OCI-LY1 (cell line): ENCODE data around the gene TNS3.
"Not testable (repeated sequence)": the region's sequence is repeated elsewhere in the genome, so short reads cannot be mapped to it uniquely, and the experiment has no call there.

Experiments
- EZH2 ChIP-seq: fragments of 200-600 bp; sonication (generic), shearing (Covaris generic); IDR thresholded peaks from 2 replicates; pipeline ENCODE4 v1.8.0; 2017; ENCODE audit warnings: borderline replicate concordance, mixed run types, mild to moderate bottlenecking, antibody characterized with exemption, low read length, moderate library complexity, mixed read lengths
- TF ChIP-seq, protein P1 (sequence below): fragments of 200-600 bp; sonication (generic), shearing (Covaris generic); IDR thresholded peaks from 2 replicates; pipeline ENCODE4 v1.5.1; 2017; ENCODE audit warnings: mild to moderate bottlenecking, antibody characterized with exemption, low read length, moderate library complexity, mixed read lengths

DNA sequence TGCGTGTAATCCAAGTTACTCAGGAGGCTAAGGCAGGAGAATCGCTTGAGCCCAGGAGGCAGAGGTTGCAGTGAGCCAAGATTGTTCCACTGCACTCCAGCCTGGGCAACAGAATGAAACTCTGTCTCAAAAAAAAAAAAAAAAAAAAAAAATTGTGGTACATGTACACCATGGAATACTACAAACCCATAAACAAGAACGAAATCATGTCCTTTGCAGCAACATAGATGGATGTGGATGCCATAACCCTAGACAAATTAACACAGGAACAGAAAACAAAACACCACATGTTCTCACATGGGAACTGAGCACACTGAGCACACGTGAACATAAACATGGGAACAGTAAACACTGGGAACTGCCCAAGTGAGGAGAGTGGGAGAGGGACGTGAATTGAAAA is 112.1 kb downstream of the TNS3 start:
- TF ChIP-seq, protein P1, sequence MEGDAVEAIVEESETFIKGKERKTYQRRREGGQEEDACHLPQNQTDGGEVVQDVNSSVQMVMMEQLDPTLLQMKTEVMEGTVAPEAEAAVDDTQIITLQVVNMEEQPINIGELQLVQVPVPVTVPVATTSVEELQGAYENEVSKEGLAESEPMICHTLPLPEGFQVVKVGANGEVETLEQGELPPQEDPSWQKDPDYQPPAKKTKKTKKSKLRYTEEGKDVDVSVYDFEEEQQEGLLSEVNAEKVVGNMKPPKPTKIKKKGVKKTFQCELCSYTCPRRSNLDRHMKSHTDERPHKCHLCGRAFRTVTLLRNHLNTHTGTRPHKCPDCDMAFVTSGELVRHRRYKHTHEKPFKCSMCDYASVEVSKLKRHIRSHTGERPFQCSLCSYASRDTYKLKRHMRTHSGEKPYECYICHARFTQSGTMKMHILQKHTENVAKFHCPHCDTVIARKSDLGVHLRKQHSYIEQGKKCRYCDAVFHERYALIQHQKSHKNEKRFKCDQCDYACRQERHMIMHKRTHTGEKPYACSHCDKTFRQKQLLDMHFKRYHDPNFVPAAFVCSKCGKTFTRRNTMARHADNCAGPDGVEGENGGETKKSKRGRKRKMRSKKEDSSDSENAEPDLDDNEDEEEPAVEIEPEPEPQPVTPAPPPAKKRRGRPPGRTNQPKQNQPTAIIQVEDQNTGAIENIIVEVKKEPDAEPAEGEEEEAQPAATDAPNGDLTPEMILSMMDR: not testable (repeated sequence)
- not testable (repeated sequence) for TF ChIP-seq EZH2
